Heart left ventricle (tissue), 16 donors: Measurements from ENCODE around the gene UBE2B. TPM values are rescaled to one million over a fixed set of nuclear protein-coding genes. Genes with fewer than 3 reads are reported as not detected.

Experiments
- ATAC-seq, 4 donors: fragments of 200-7000 bp; cut with Tn5 transposase; one replicate each; pipeline ENCODE4 v1.9.1; 2020 to 2022; ENCODE audit warnings: moderate library complexity in 4 of 4, mild to moderate bottlenecking in 3 of 4, moderate number of reproducible peaks in 1 of 4
- DNase-seq, 5 donors: peaks; one replicate each; pipeline ENCODE4 v3.0.0-alpha.2; 2020
- H3K27ac ChIP-seq, 12 donors: fragments of 200-600 bp; sonication (generic) in 4 of 12; one replicate each; pipeline versions ENCODE4 v1.5.0 to v1.8.0; 2016 to 2022; ENCODE audit warnings: mild to moderate bottlenecking in 2 of 12
- H3K27me3 ChIP-seq, 9 donors: fragments of 200-600 bp; sonication (generic) in 2 of 9; one replicate each; pipeline versions ENCODE4 v1.5.1 to v1.8.0; 2016 to 2022; ENCODE audit warnings: mild to moderate bottlenecking in 3 of 9
- H3K36me3 ChIP-seq, 9 donors: fragments of 200-600 bp; sonication (generic) in 2 of 9; one replicate each; pipeline versions ENCODE4 v1.5.0 to v1.8.0; 2018 to 2022; ENCODE audit warnings: mild to moderate bottlenecking in 2 of 9
- H3K4me1 ChIP-seq, 12 donors: fragments of 200-600 bp; sonication (generic) in 4 of 12; one replicate each; pipeline versions ENCODE4 v1.5.0 to v1.8.0; 2016 to 2022; ENCODE audit warnings: mild to moderate bottlenecking in 3 of 12
- H3K4me3 ChIP-seq, 12 donors: fragments of 200-600 bp; sonication (generic) in 4 of 12; one replicate each; pipeline versions ENCODE4 v1.5.0 to v1.8.0; 2017 to 2022; ENCODE audit warnings: mild to moderate bottlenecking in 9 of 12, moderate library complexity in 4 of 12
- H3K9me3 ChIP-seq, 12 donors: fragments of 200-600 bp; sonication (generic) in 4 of 12; one replicate each; pipeline versions ENCODE4 v1.5.0 to v1.8.0; 2016 to 2022; ENCODE audit warnings: mild to moderate bottlenecking in 1 of 12
- CTCF ChIP-seq, 12 donors: fragments of 200-600 bp; sonication (generic) in 4 of 12; IDR thresholded peaks; one replicate each; pipeline versions ENCODE4 v1.5.0 to v1.8.0; 2018 to 2022; ENCODE audit warnings: antibody characterized with exemption in 12 of 12, mild to moderate bottlenecking in 5 of 12
- POLR2A ChIP-seq, 2 donors: fragments of 450-650 bp; IDR thresholded peaks; one replicate each; pipeline ENCODE4 v1.6.1; 2017; ENCODE audit warnings: antibody characterized with exemption in 2 of 2, mild to moderate bottlenecking in 2 of 2, moderate library complexity in 2 of 2
- WGBS, 4 donors: extraction: QIAGEN DNeasy Blood & Tissue Kit in 2 of 4; methylation state at CpG; one replicate each; pipeline versions ENCODE4 v1.1.5 to v1.1.7; 2013 to 2018; 5-methylcytosine and 5-hydroxymethylcytosine counted together
- intact Hi-C, 10 donors: fragments of 100-400 bp; cut with DNase I; formaldehyde crosslinking; loops; one replicate each; pipeline versions ENCODE4 v1.11.1 to v1.14.2; 2022
- polyA plus RNA-seq, 2 donors: library from polyadenylated mRNA; stranded (reverse); fragments of 200-250 nt; gene quantifications; one replicate each; pipeline ENCODE4 v1.2.3, GENCODE V29; 2013
- total RNA-seq, 9 donors: library from RNA; depleted of rRNA in 2 of 9; stranded (reverse); fragments of >200 nt in 2 of 9; fragmentation: NEBNext Ultra II Directional in 3 of 9; extraction: Animal tissue kit (Norgen Biotek cat#: 25700) in 3 of 9; gene quantifications; one replicate each; pipeline versions ENCODE4 v1.1.0 to v1.2.4, GENCODE V29; 2016 to 2023
- donor health status: ischemic (EF 13 %, LVEDD 7.1; RV severe dilation, severe dysfunction).
- donor health status: healthy with polysubstance abuse.
- donor health status: DM: no; HTN: yes; CAD: no.
- donor health status: DM: no; HTN: no; CAD: no.
- donor health status: ischemic (EF 25% LVEDD 6.9; RV normal size, moderate dysfunction).
- donor health status: ischemic (EF 25% LVEDD 5.7; RV mildly dilated, moderate dysfunction).
- donor health status: healthy.
- donor health status: DM: yes; HTN: yes; CAD: no.
- donor health status: ischemic (EF 35%, LVEDD 5.7; RV mildly dilated, moderate dysfunction).
- donor health status: nonischemic (EF 11% LVEDD 7.7; RV severe dilation, severe dysfunction).
- donor health status: DM: yes; HTN: yes; CAD: no.
- donor health status: PGD.
- donor health status: ischemic (EF 29% LVEDD 5.4; RV normal size, mild dysfunction).
- donor health status: nonischemic (EF 23%, LVEDD 6.1; RV moderate dilation, normal function).

UBE2B gene
- total and polyA plus RNA-seq, 11 donors = 62.8 to 230 (median 188) TPM

DNA sequence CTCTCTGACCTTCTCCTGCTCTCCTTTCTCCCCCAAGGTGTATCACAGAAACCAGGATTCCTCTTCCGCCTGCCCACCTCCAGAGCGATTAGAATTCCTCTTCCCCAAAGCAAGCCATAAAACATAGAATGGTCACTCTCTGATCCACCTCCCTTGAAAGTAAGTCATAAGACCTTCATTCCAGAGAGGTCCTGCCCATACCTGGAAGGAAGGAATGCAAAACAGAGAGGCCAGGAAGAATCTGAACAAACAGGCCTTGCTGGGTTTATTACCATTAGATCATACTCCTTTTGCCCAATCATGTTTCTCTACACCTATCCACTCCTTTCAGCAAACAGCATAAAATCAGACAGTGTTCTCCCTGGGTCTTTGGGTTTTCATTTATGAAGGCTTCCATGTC, 25.4 kb upstream of the UBE2B start:
- Histone ChIP-seq H3K27ac (no peak overlapping the region), H3K4me1 (peaks cover 0 to 3% (median 0%) of the 10 kb centered on the region in 12 donors), H3K9me3 (peaks cover 0 to 5% (median 0%) of the 10 kb centered on the region in 12 donors), H3K4me3 (no peak overlapping the region), H3K27me3 (no peaks in the 10 kb centered on the region), H3K36me3 (peaks cover 0 to 12% (median 0%) of the 10 kb centered on the region in 9 donors)
- intact Hi-C loops = no loop called here
- no peak for ATAC-seq
- TF ChIP-seq POLR2A (IDR thresholded peaks at IDR 0.05) (no peak), CTCF (IDR thresholded peaks at IDR 0.05) (no peak)
- DNase-seq = no peak
- 93 to 95% (median 94%) methylated on average over 2 of the region's 2 CpGs for WGBS, 4 donors

- ATAC-seq (no peak), DNase-seq (no peak)
- Histone ChIP-seq H3K27me3 (no peaks in the 10 kb centered on the region), H3K27ac (no peak overlapping the region), H3K36me3 (peaks cover 0 to 12% (median 0%) of the 10 kb centered on the region in 9 donors), H3K4me3 (no peak overlapping the region), H3K4me1 (peaks cover 0 to 3% (median 0%) of the 10 kb centered on the region in 12 donors), H3K9me3 (no peaks in the 10 kb centered on the region)
- intact Hi-C loops = no loop called here
- 73 to 90% (median 85%) methylated on average over 4 of the region's 4 CpGs for WGBS, 4 donors
- TF ChIP-seq CTCF (IDR thresholded peaks at IDR 0.05) (no peak), POLR2A (IDR thresholded peaks at IDR 0.05) (no peak)
These were observed 21.9 kb upstream of the UBE2B start for GRCh38 chr5:134349463-134349862.

DNA sequence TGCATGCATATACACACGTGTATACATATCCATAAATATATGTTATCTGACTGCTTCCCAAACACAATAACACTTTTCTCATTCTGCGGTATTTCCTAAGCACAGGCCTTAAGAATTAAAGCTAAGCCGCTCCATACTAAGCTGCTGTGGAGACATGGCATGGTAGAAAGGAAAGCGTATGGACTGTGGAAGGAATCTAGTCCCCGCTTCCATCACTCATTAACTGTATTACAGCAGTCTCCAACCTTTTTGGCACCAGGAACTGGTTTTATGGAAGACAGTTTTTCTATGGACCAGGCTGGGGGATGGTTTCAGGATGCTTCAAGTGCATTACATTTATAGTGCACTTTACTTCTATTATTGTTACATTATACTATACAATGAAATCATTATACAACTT, 15.7 kb upstream of the UBE2B start:
- Histone ChIP-seq H3K9me3 (no peaks in the 10 kb centered on the region), H3K36me3 (no peaks in the 10 kb centered on the region), H3K4me3 (no peak overlapping the region), H3K4me1 (peaks cover 0 to 3% (median 0%) of the 10 kb centered on the region in 12 donors), H3K27ac (no peak overlapping the region), H3K27me3 (no peaks in the 10 kb centered on the region)
- no peak for ATAC-seq
- TF ChIP-seq POLR2A (IDR thresholded peaks at IDR 0.05) (no peak), CTCF (IDR thresholded peaks at IDR 0.05) (no peak)
- no peak for DNase-seq
- intact Hi-C loops = no loop called here
- WGBS, 4 donors = 92 to 96% (median 94%) methylated on average over 5 of the region's 5 CpGs

- DNase-seq = no peak
- 90 to 98% (median 95%) methylated on average over 1 of the region's 1 CpG for WGBS, 4 donors
- Histone ChIP-seq H3K9me3 (no peaks in the 10 kb centered on the region), H3K36me3 (no peaks in the 10 kb centered on the region), H3K27me3 (no peaks in the 10 kb centered on the region), H3K4me3 (no peak overlapping the region), H3K27ac (no peak overlapping the region), H3K4me1 (peaks cover 0 to 34% (median 17%) of the 10 kb centered on the region in 12 donors)
- intact Hi-C loops = no loop called here
- ATAC-seq = no peak
- TF ChIP-seq POLR2A (IDR thresholded peaks at IDR 0.05) (no peak), CTCF (IDR thresholded peaks at IDR 0.05) (no peak)
These were observed 5.8 kb upstream of the UBE2B start for GRCh38 chr5:134365604-134366003.
